ENCODE data around the gene AVP. TPM values are rescaled to one million over a fixed set of nuclear protein-coding genes. Genes with fewer than 3 reads are reported as not detected.

AVP gene
- total RNA-seq, 1 donor from 2014 or later: not detected

GRCh38 chr20:3115190-3116107, 30.9 kb upstream of the AVP start:
- no peak overlapping the region for H3K27ac Mint-ChIP-seq
- no peaks in the 10 kb centered on the region for H3K27me3 Mint-ChIP-seq
- H3K9me3 Mint-ChIP-seq: no peaks in the 10 kb centered on the region
- peaks cover 4% of the 10 kb centered on the region for H3K4me1 Mint-ChIP-seq (ENCODE audit: unreplicated experiment)
- H3K36me3 Mint-ChIP-seq: no peaks in the 10 kb centered on the region
- DNase-seq (ENCODE audit: extremely low spot score, unreplicated experiment): no peak
- peak; percentile 84 for TF ChIP-seq CTCF (conservative IDR thresholded peaks at IDR 0.05)
- H3K4me3 Mint-ChIP-seq: no peak overlapping the region

GRCh38 chr20:3111995-3112394, 27.5 kb upstream of the AVP start:
- no peaks in the 10 kb centered on the region for H3K27me3 Mint-ChIP-seq
- H3K27ac Mint-ChIP-seq: no peak overlapping the region
- H3K4me1 Mint-ChIP-seq (ENCODE audit: unreplicated experiment): peaks cover 4% of the 10 kb centered on the region
- no peaks in the 10 kb centered on the region for H3K9me3 Mint-ChIP-seq
- no peak for DNase-seq (ENCODE audit: extremely low spot score, unreplicated experiment)
- H3K4me3 Mint-ChIP-seq: no peak overlapping the region
- no peak for TF ChIP-seq CTCF (conservative IDR thresholded peaks at IDR 0.05)
- no peaks in the 10 kb centered on the region for H3K36me3 Mint-ChIP-seq

- Mint-ChIP-seq H3K9me3 (no peaks in the 10 kb centered on the region), H3K4me3 (no peak overlapping the region), H3K36me3 (no peaks in the 10 kb centered on the region), H3K27me3 (no peaks in the 10 kb centered on the region), H3K4me1 (ENCODE audit: unreplicated experiment) (peaks cover 4% of the 10 kb centered on the region), H3K27ac (no peak overlapping the region)
- no peak for TF ChIP-seq CTCF (conservative IDR thresholded peaks at IDR 0.05)
- no peak for DNase-seq (ENCODE audit: extremely low spot score, unreplicated experiment)
These were observed 27.0 kb upstream of the AVP start for GRCh38 chr20:3111507-3111906.

GRCh38 chr20:3109350-3110302, 25.1 kb upstream of the AVP start:
- H3K27ac Mint-ChIP-seq: no peak overlapping the region
- H3K36me3 Mint-ChIP-seq: no peaks in the 10 kb centered on the region
- no peaks in the 10 kb centered on the region for H3K4me1 Mint-ChIP-seq (ENCODE audit: unreplicated experiment)

More at GRCh38 chr20:3109350-3110302, 25.1 kb upstream of the AVP start:
- DNase-seq (ENCODE audit: extremely low spot score, unreplicated experiment): no peak
- no peaks in the 10 kb centered on the region for H3K27me3 Mint-ChIP-seq
- no peak overlapping the region for H3K4me3 Mint-ChIP-seq
- H3K9me3 Mint-ChIP-seq: no peaks in the 10 kb centered on the region
- TF ChIP-seq CTCF (conservative IDR thresholded peaks at IDR 0.05): no peak

Data from type B pancreatic cell (in vitro differentiated cells).